HepG2 (cell line): Measurements from ENCODE around the gene IFNA17. TPM values are rescaled to one million over a fixed set of nuclear protein-coding genes. Genes with fewer than 3 reads are reported as not detected.

Source experiments
- AHR ChIP-seq: IDR thresholded peaks from 2 replicates; pipeline ENCODE4 v1.6.1; 2018; ENCODE audit warnings: missing genetic modification reagents, missing compliant biosample characterization
- HOXA9 ChIP-seq: sonication (generic); formaldehyde crosslinking; IDR thresholded peaks from 2 replicates; pipeline ENCODE4 v1.8.1; 2022; ENCODE audit warnings: missing genetic modification reagents, mild to moderate bottlenecking, moderate library complexity, borderline replicate concordance
- MEF2D ChIP-seq: sonication (generic); formaldehyde crosslinking; IDR thresholded peaks from 2 replicates; pipeline ENCODE4 v1.5.1; 2020; ENCODE audit warnings: mild to moderate bottlenecking, missing genetic modification reagents
- PREB ChIP-seq: sonication (generic); formaldehyde crosslinking; IDR thresholded peaks from 2 replicates; pipeline ENCODE4 v1.4.0; 2020; ENCODE audit warnings: missing genetic modification reagents
- TSC22D2 ChIP-seq: sonication (generic); formaldehyde crosslinking; IDR thresholded peaks from 2 replicates; pipeline ENCODE4 v1.5.1; 2020; ENCODE audit warnings: missing genetic modification reagents, mild to moderate bottlenecking, borderline replicate concordance
- ZNF143 ChIP-seq: sonication (generic); formaldehyde crosslinking; IDR thresholded peaks from 2 replicates; pipeline ENCODE4 v1.4.0; 2020; ENCODE audit warnings: missing genetic modification reagents
- ZNF446 ChIP-seq: sonication (generic); formaldehyde crosslinking; IDR thresholded peaks from 2 replicates; pipeline ENCODE4 v1.5.0; 2020; ENCODE audit warnings: mild to moderate bottlenecking, missing genetic modification reagents
- ZNF703 ChIP-seq: sonication (generic); formaldehyde crosslinking; IDR thresholded peaks from 2 replicates; pipeline ENCODE4 v1.5.1; 2020; ENCODE audit warnings: missing genetic modification reagents, mild to moderate bottlenecking, moderate library complexity, borderline replicate concordance
- ZNF776 ChIP-seq: sonication (generic); formaldehyde crosslinking; IDR thresholded peaks from 2 replicates; pipeline ENCODE4 v1.4.0; 2020; ENCODE audit warnings: mild to moderate bottlenecking, missing genetic modification reagents
- polyA plus RNA-seq, 8 experiments: library from polyadenylated mRNA; depleted of rRNA in 3 of 8; stranded (reverse) in 7 of 8; unstranded in 1 of 8; fragments of >200 nt; fragmentation: Illumina TruSeq in 4 of 8; extraction: Trizol in 4 of 8; gene quantifications; 2 replicates each; pipeline versions ENCODE4 v1.2.1 to v1.2.3, GENCODE V29; 2011 to 2016; ENCODE audit warnings: low read depth in 4 of 8, missing spikeins in 1 of 8, mixed read lengths in 1 of 8; ENCODE audit not compliant: insufficient read depth in 1 of 8
- total RNA-seq, 5 experiments: library from RNA; depleted of rRNA; stranded (reverse); fragments of >200 nt; fragmentation: Illumina TruSeq; extraction: Trizol; gene quantifications; 2 replicates each; pipeline ENCODE4 v1.2.3, GENCODE V29; 2016; ENCODE audit warnings: low read depth in 1 of 5
- TF ChIP-seq, protein P1 (sequence below): sonication (generic); formaldehyde crosslinking; IDR thresholded peaks from one replicate; pipeline ENCODE4 v1.5.1; 2020; ENCODE audit warnings: mild to moderate bottlenecking, missing genetic modification reagents; ENCODE audit errors: not compliant biosample characterization
- TF ChIP-seq, protein P2 (sequence below): sonication (generic); formaldehyde crosslinking; IDR thresholded peaks from 2 replicates; pipeline ENCODE4 v1.4.0; 2020; ENCODE audit warnings: mild to moderate bottlenecking, low read depth, missing genetic modification reagents

The IFNA17 gene
- total and polyA plus RNA-seq, 2 of the 13 experiments (the other 11 are each of a cell fraction or from before 2014, with no cell fraction given), result not detected

- TF ChIP-seq, protein P1, sequence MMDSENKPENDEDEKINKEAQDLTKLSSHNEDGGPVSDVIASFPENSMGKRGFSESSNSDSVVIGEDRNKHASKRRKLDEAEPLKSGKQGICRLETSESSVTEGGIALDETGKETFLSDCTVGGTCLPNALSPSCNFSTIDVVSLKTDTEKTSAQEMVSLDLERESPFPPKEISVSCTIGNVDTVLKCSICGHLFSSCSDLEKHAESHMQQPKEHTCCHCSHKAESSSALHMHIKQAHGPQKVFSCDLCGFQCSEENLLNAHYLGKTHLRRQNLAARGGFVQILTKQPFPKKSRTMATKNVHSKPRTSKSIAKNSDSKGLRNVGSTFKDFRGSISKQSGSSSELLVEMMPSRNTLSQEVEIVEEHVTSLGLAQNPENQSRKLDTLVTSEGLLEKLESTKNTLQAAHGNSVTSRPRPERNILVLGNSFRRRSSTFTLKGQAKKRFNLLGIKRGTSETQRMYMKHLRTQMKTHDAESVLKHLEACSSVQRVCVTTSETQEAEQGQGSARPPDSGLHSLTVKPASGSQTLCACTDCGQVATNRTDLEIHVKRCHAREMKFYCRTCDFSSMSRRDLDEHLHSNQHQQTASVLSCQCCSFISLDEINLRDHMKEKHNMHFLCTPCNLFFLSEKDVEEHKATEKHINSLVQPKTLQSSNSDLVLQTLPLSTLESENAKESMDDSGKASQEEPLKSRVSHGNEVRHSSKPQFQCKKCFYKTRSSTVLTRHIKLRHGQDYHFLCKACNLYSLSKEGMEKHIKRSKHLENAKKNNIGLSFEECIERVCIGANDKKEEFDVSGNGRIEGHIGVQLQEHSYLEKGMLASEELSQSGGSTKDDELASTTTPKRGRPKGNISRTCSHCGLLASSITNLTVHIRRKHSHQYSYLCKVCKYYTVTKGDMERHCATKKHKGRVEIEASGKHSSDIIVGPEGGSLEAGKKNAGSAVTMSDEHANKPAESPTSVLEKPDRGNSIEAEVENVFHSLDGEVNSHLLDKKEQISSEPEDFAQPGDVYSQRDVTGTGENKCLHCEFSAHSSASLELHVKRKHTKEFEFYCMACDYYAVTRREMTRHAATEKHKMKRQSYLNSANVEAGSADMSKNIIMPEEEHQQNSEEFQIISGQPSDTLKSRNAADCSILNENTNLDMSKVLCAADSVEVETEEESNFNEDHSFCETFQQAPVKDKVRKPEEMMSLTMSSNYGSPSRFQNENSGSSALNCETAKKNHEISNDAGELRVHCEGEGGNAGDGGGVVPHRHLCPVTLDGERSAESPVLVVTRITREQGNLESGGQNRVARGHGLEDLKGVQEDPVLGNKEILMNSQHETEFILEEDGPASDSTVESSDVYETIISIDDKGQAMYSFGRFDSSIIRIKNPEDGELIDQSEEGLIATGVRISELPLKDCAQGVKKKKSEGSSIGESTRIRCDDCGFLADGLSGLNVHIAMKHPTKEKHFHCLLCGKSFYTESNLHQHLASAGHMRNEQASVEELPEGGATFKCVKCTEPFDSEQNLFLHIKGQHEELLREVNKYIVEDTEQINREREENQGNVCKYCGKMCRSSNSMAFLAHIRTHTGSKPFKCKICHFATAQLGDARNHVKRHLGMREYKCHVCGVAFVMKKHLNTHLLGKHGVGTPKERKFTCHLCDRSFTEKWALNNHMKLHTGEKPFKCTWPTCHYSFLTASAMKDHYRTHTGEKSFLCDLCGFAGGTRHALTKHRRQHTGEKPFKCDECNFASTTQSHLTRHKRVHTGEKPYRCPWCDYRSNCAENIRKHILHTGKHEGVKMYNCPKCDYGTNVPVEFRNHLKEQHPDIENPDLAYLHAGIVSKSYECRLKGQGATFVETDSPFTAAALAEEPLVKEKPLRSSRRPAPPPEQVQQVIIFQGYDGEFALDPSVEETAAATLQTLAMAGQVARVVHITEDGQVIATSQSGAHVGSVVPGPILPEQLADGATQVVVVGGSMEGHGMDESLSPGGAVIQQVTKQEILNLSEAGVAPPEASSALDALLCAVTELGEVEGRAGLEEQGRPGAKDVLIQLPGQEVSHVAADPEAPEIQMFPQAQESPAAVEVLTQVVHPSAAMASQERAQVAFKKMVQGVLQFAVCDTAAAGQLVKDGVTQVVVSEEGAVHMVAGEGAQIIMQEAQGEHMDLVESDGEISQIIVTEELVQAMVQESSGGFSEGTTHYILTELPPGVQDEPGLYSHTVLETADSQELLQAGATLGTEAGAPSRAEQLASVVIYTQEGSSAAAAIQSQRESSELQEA (CRISPR knock-in tag), result no peak
- TF ChIP-seq TSC22D2 (CRISPR knock-in tag) (no peak), HOXA9 (CRISPR knock-in tag) (no peak), MEF2D (CRISPR knock-in tag) (no peak), PREB (CRISPR knock-in tag) (no peak), ZNF703 (CRISPR knock-in tag) (no peak), AHR (CRISPR knock-in tag) (no peak), ZNF776 (CRISPR knock-in tag) (no peak), ZNF446 (CRISPR knock-in tag) (no peak), ZNF143 (CRISPR knock-in tag) (no peak)
- TF ChIP-seq, protein P2, sequence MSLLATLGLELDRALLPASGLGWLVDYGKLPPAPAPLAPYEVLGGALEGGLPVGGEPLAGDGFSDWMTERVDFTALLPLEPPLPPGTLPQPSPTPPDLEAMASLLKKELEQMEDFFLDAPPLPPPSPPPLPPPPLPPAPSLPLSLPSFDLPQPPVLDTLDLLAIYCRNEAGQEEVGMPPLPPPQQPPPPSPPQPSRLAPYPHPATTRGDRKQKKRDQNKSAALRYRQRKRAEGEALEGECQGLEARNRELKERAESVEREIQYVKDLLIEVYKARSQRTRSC (CRISPR knock-in tag), result no peak
- TF ChIP-seq, all 625 proteins: peak for 0
Observed at GRCh38 chr9:21268347-21268657, 40.3 kb upstream of the IFNA17 start (continued).
